ENCODE measurements around the gene TSPAN14. TPM values are rescaled to one million over a fixed set of nuclear protein-coding genes. Genes with fewer than 3 reads are reported as not detected.

The TSPAN14 gene
- total RNA-seq, 1 experiment from 2014 or later: not detected

DNA sequence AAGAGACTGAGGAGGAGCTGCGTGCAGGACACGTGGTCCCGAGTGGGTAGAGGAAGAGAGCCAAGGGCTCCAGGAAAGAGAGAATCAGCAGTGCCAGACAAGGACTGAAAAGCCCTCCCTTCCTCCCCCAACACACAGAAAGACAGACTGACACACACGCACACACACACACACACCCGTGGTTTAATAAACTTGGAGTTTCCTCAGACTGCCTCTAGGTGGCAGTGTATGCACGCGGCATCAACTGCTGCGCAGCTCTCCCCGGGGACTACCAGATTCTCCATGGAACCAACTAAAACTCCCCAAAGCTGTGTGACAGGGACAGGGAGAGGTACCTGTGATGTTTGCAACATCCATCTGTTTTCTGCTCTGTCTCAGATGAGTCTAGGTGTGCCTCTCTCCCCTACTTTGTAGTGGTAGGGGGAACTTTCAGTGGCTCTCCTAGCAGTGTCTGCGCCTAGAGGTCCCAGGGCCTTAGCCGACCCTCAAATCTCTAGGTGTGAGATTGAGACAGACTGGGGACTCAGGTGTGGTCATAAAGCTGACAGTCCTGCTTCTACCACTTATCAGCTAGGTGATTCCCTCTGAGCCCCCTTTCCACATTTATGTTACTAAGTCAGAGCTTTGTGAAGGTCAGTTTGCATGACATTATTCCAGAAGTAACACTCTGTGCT lies 9.3 kb upstream of the TSPAN14 start:
- H3F3A ChIP-seq (ENCODE audit: low read length, unreplicated experiment): no peaks in the 10 kb centered on the region
- H3K4me3 ChIP-seq (ENCODE audit: low read length): no peak overlapping the region
- H3K9me2 ChIP-seq (replicated peaks; ENCODE audit: low read length): no peaks in the 10 kb centered on the region
- no peaks in the 10 kb centered on the region for H3K79me2 ChIP-seq (ENCODE audit: low read length)
- H3K9ac ChIP-seq (ENCODE audit: low read length): no peak overlapping the region
- TF ChIP-seq EZH2phosphoT487 (IDR thresholded peaks at IDR 0.05; ENCODE audit: borderline replicate concordance, low read length): no peak
- TF ChIP-seq, protein P1, sequence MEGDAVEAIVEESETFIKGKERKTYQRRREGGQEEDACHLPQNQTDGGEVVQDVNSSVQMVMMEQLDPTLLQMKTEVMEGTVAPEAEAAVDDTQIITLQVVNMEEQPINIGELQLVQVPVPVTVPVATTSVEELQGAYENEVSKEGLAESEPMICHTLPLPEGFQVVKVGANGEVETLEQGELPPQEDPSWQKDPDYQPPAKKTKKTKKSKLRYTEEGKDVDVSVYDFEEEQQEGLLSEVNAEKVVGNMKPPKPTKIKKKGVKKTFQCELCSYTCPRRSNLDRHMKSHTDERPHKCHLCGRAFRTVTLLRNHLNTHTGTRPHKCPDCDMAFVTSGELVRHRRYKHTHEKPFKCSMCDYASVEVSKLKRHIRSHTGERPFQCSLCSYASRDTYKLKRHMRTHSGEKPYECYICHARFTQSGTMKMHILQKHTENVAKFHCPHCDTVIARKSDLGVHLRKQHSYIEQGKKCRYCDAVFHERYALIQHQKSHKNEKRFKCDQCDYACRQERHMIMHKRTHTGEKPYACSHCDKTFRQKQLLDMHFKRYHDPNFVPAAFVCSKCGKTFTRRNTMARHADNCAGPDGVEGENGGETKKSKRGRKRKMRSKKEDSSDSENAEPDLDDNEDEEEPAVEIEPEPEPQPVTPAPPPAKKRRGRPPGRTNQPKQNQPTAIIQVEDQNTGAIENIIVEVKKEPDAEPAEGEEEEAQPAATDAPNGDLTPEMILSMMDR (conservative IDR thresholded peaks at IDR 0.05; ENCODE audit: low read depth, low read length): no peak
- no peaks in the 10 kb centered on the region for H3K27me3 ChIP-seq (ENCODE audit: low read length)
- no peaks in the 10 kb centered on the region for H3K36me3 ChIP-seq (ENCODE audit: low read depth, low read length)
- no peak for ATAC-seq
- ChIA-PET CTCF (no interaction called here), POLR2A (ENCODE audit: unreplicated experiment) (no interaction called here)
- H3K27ac ChIP-seq (ENCODE audit: low read length): no peak overlapping the region
- no peak overlapping the region for H3K4me2 ChIP-seq (ENCODE audit: low read length)
- no peak overlapping the region for H2AFZ ChIP-seq (ENCODE audit: low read length)
- intact Hi-C loops (cut with micrococcal nuclease): no loop called here
- no peak for DNase-seq
- no peaks in the 10 kb centered on the region for H4K20me1 ChIP-seq (ENCODE audit: low read length)
- H3K4me1 ChIP-seq (ENCODE audit: insufficient read depth, low read length): no peaks in the 10 kb centered on the region
- BruUV-seq (replicated peaks): no TSS peak
- no peaks in the 10 kb centered on the region for H3K9me3 ChIP-seq (ENCODE audit: low read length)

DNA sequence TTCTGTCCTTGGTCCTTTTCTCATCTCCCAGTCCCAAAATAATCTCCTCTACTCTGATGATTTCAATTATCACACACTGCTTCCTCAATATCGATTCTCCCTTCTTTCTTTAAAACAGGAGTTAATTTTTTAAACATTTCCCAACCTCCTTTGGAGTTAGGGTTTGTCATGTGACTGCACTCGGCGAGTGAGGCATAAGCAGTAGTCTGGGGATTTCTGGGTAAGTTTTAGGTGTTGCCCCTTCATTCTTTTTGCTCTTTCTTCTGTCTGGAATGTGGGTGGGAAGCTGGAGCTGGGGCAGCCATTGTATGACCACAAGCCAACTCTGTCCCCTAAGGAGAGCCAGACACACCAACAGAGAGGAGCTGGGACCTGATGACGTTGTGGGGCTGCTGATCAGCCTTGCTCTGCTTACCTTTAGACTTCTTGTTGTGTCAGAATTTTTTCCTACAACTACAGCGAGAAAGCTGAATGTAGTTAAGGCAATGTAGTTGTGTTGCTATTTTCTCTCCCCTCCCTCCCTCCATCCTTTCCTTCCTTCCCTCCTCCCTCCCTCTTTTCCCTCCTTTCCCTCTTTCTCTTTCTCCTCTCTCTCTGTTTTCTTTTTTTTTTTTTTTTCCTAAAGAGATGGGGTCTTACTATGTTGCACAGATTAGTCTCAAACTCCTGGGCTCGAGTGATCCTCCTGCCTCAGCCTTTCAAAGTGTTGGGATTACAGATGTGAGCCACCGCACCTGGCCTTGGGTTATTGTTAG lies 6.5 kb upstream of the TSPAN14 start:
- CTCF ChIA-PET: no interaction called here
- BruUV-seq (replicated peaks): no TSS peak
- H3K4me3 ChIP-seq (ENCODE audit: low read length): no peak overlapping the region

More for the DNA sequence above, 6.5 kb upstream of the TSPAN14 start:
- Histone ChIP-seq H3K79me2 (ENCODE audit: low read length) (no peaks in the 10 kb centered on the region), H2AFZ (ENCODE audit: low read length) (no peak overlapping the region), H3K4me1 (ENCODE audit: insufficient read depth, low read length) (no peaks in the 10 kb centered on the region), H3K36me3 (ENCODE audit: low read depth, low read length) (no peaks in the 10 kb centered on the region), H3K9ac (ENCODE audit: low read length) (no peak overlapping the region), H3F3A (ENCODE audit: low read length, unreplicated experiment) (no peaks in the 10 kb centered on the region), H3K27me3 (ENCODE audit: low read length) (no peaks in the 10 kb centered on the region), H3K9me3 (ENCODE audit: low read length) (no peaks in the 10 kb centered on the region), H3K27ac (ENCODE audit: low read length) (no peak overlapping the region), H3K9me2 (replicated peaks; ENCODE audit: low read length) (no peaks in the 10 kb centered on the region), H3K4me2 (ENCODE audit: low read length) (no peak overlapping the region), H4K20me1 (ENCODE audit: low read length) (no peaks in the 10 kb centered on the region)
- no peak for DNase-seq
- intact Hi-C loops (cut with micrococcal nuclease): no loop called here
- ATAC-seq: no peak
- TF ChIP-seq, protein P1 (conservative IDR thresholded peaks at IDR 0.05; ENCODE audit: low read depth, low read length): no peak
- TF ChIP-seq EZH2phosphoT487 (IDR thresholded peaks at IDR 0.05; ENCODE audit: borderline replicate concordance, low read length): no peak
- TF ChIP-seq EZH2 (IDR thresholded peaks at IDR 0.05; ENCODE audit: low read length, unreplicated experiment): no peak
- POLR2A ChIA-PET (ENCODE audit: unreplicated experiment): no interaction called here

Data from PC-3 (cell line).